Hepatocyte (in vitro differentiated cells): ENCODE results near the gene OR9A4.

Experiments used
- CTCF ChIP-seq: fragments of 200-600 bp; sonication (generic); IDR thresholded peaks from 2 replicates; pipeline ENCODE4 v1.5.1; 2016; ENCODE audit warnings: antibody characterized with exemption, mild to moderate bottlenecking; ENCODE audit not compliant: poor library complexity
- EZH2 ChIP-seq: fragments of 200-600 bp; sonication (generic); IDR thresholded peaks from 2 replicates; pipeline ENCODE4 v1.6.1; 2016; ENCODE audit warnings: antibody characterized with exemption, mild to moderate bottlenecking, borderline replicate concordance
- EZH2phosphoT487 ChIP-seq: fragments of 200-600 bp; sonication (generic); IDR thresholded peaks from one replicate; pipeline ENCODE4 v1.6.1; 2018; ENCODE audit warnings: antibody characterized with exemption, mild to moderate bottlenecking, low read depth, moderate library complexity; ENCODE audit not compliant: unreplicated experiment, severe bottlenecking

- no peak for TF ChIP-seq CTCF
- no peak for TF ChIP-seq EZH2
- no peak for TF ChIP-seq EZH2phosphoT487
Observed at GRCh38 chr7:141889321-141889720, 26.9 kb upstream of the OR9A4 start.
